ENCODE measurements around the gene C21orf91.

The C21orf91 gene

DNA sequence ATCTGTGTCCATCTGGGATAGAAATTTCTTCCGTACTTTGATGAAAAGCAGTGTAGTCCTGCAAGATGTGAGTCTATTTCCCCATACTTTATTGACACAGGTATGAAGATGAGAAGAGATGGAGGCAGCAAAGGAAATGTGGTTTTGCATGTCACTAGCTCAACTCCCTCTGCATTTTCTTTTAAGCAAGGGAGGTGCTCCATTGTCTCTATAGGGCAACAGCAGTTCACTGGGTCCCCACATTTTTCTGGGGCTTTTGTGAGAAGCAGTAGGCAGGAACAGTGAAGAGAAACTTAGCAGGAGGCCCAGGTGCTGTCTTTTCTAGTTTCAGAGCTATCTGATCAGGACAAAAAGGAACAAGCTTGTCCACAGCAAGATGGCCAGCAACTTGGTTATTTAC is 37.1 kb downstream of the C21orf91 start:
- H3K9me3 ChIP-seq (ENCODE audit: severe bottlenecking) = no peaks in the 10 kb centered on the region
- peaks cover 11% of the 10 kb centered on the region for H3K36me3 ChIP-seq
- no peak for DNase-seq
- no peaks in the 10 kb centered on the region for H3K27me3 ChIP-seq (ENCODE audit: insufficient read depth, low read depth, severe bottlenecking)
- H3K4me3 ChIP-seq (ENCODE audit: low read depth, low read length) = no peak overlapping the region
- no peak overlapping the region for H3K27ac ChIP-seq
- TF ChIP-seq, protein P1, sequence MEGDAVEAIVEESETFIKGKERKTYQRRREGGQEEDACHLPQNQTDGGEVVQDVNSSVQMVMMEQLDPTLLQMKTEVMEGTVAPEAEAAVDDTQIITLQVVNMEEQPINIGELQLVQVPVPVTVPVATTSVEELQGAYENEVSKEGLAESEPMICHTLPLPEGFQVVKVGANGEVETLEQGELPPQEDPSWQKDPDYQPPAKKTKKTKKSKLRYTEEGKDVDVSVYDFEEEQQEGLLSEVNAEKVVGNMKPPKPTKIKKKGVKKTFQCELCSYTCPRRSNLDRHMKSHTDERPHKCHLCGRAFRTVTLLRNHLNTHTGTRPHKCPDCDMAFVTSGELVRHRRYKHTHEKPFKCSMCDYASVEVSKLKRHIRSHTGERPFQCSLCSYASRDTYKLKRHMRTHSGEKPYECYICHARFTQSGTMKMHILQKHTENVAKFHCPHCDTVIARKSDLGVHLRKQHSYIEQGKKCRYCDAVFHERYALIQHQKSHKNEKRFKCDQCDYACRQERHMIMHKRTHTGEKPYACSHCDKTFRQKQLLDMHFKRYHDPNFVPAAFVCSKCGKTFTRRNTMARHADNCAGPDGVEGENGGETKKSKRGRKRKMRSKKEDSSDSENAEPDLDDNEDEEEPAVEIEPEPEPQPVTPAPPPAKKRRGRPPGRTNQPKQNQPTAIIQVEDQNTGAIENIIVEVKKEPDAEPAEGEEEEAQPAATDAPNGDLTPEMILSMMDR (IDR thresholded peaks at IDR 0.05; ENCODE audit: low read depth, low read length) = no peak

DNA sequence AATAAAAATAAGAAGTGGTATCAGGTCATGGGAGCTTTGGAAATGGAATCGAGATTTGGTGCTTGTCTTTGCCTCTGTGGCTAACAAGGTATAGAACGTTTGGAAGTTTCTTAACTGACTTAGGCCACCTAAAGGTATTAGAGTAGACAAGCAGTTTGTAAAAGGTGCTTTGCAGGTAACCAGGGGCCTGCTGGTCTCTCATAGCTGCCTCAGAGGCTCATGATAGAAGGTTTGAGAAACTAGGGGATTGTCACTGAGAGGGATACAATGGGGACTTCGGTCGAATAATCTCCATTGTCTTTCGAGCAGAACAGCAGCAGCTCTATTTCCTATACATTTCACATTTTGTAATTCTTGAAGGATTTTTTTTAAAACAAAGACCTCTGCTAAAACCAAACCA is 37.6 kb downstream of the C21orf91 start:
- DNase-seq = no peak
- TF ChIP-seq, protein P1 (IDR thresholded peaks at IDR 0.05; ENCODE audit: low read depth, low read length) = no peak
- Histone ChIP-seq H3K27me3 (ENCODE audit: insufficient read depth, low read depth, severe bottlenecking) (no peaks in the 10 kb centered on the region), H3K36me3 (peaks cover 5% of the 10 kb centered on the region), H3K9me3 (ENCODE audit: severe bottlenecking) (no peaks in the 10 kb centered on the region), H3K4me3 (ENCODE audit: low read depth, low read length) (no peak overlapping the region), H3K27ac (no peak overlapping the region)

DNA sequence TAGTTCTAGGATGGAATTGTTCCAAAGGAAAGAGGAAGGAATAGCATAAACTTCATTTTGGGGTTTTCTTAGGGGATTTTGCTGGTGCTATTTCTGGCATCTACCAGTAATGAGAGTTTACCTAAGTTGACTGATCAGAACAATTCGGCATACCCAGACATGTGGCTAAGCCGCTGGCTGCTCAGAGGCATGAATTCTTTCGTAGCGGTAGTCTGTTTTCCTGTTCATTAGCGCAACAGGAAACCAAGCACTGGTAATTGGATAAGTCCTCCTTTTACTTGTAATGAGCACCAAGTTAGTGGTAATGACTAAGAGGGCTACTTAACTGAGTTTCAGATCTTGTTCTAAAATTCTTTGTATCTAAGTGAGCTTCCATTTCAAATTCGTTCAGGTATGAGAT is 38.6 kb downstream of the C21orf91 start:
- no peak for DNase-seq
- H3K27ac ChIP-seq = no peak overlapping the region
- no peaks in the 10 kb centered on the region for H3K9me3 ChIP-seq (ENCODE audit: severe bottlenecking)
- H3K36me3 ChIP-seq = 0 out of 2 replicates have a peak, but pooled peaks cover 4% of the 10 kb centered on the region
- H3K27me3 ChIP-seq (ENCODE audit: insufficient read depth, low read depth, severe bottlenecking) = no peaks in the 10 kb centered on the region
- H3K4me3 ChIP-seq (ENCODE audit: low read depth, low read length) = no peak overlapping the region
- TF ChIP-seq, protein P1 (IDR thresholded peaks at IDR 0.05; ENCODE audit: low read depth, low read length) = no peak

DNA sequence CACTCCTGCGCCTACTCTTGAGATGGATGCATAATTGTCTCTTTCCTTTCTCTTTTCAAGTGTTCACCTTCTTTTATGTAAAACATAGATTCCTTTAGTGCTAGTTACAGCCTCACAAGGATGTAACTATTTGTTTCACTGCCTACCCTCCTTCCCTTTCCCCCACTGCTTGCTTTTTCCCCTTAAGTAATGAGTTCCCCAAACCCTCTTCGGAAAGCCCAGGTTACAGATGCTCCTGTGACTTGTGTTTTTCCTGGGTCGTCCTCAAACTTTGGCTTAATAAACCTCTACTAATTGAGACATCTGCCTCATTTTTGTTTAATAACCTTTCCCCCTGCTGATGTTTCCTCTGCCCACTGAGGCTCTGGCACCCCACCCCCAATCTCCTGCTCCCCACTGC is 39.2 kb downstream of the C21orf91 start:
- TF ChIP-seq, protein P1 (IDR thresholded peaks at IDR 0.05; ENCODE audit: low read depth, low read length) = no peak
- Histone ChIP-seq H3K36me3 (no peaks in the 10 kb centered on the region), H3K27ac (no peak overlapping the region), H3K27me3 (ENCODE audit: insufficient read depth, low read depth, severe bottlenecking) (no peaks in the 10 kb centered on the region), H3K4me3 (ENCODE audit: low read depth, low read length) (no peak overlapping the region), H3K9me3 (ENCODE audit: severe bottlenecking) (no peaks in the 10 kb centered on the region)
- DNase-seq = no peak

DNA sequence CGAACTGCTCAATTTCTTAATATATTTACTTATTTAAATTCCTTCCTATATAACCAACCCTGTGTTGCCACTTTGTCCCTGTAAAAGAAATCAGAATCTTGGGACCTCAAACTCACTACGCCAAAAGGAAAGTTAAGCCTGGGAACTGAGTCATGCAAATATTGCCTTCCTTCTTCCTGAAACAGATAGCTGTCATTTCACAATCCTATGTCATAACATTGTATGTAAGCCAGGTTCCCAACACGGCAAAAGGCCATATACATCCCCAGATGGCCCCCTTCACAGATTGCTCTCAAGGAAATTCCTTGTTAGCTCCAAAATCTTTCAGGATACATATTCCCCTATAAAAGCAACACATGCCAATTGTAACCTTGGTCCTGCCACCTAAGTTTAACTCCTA is 39.7 kb downstream of the C21orf91 start:
- Histone ChIP-seq H3K4me3 (ENCODE audit: low read depth, low read length) (no peak overlapping the region), H3K36me3 (no peaks in the 10 kb centered on the region), H3K9me3 (ENCODE audit: severe bottlenecking) (no peaks in the 10 kb centered on the region), H3K27me3 (ENCODE audit: insufficient read depth, low read depth, severe bottlenecking) (no peaks in the 10 kb centered on the region), H3K27ac (no peak overlapping the region)
- TF ChIP-seq, protein P1 (IDR thresholded peaks at IDR 0.05; ENCODE audit: low read depth, low read length) = no peak
- no peak for DNase-seq

DNA sequence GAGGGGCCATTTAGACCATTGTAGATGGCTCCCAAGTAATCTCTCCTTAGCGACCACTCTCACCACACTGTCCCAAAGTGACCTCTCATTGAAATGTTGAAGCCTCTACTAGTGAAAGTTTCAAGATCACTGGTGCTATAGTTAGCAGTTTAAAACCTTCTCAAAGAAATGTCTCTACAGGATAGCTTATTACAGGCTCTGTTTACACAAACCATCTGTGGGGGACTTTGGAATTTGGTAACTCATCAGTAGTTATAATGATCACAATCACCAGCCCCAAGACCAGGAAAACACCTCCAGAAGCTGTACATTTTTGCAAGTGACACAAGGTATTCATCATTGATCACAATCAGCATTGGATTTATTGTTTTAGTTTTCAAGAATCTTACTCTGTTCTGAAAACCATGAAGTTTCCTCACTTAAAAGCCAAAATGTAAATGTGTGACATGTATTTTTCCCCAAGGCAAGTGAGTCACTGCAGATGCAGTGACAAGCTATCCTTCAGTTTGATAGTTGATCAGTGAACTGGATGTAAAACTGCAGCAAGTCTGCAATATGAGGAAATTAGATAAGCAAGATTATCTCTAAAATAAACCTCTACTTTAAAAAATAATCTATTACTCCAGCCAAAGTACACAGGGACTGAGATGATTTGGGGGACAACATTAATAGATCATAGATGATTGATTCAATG is 41.9 kb downstream of the C21orf91 start:
- no peaks in the 10 kb centered on the region for H3K9me3 ChIP-seq (ENCODE audit: severe bottlenecking)
- no peak overlapping the region for H3K27ac ChIP-seq
- no peak for DNase-seq
- no peaks in the 10 kb centered on the region for H3K27me3 ChIP-seq (ENCODE audit: insufficient read depth, low read depth, severe bottlenecking)
- TF ChIP-seq, protein P1 (IDR thresholded peaks at IDR 0.05; ENCODE audit: low read depth, low read length) = no peak
- no peaks in the 10 kb centered on the region for H3K36me3 ChIP-seq
- no peak overlapping the region for H3K4me3 ChIP-seq (ENCODE audit: low read depth, low read length)

All from WERI-Rb-1 (cell line).